CD8-positive, alpha-beta memory T cell (primary cell): ENCODE results near the gene NOS2. TPM values are rescaled to one million over a fixed set of nuclear protein-coding genes. Genes with fewer than 3 reads are reported as not detected.
"Not testable (repeated sequence)": the region's sequence is repeated elsewhere in the genome, so short reads cannot be mapped to it uniquely, and the experiment has no call there.

Experiments used
- CTCF ChIA-PET: fragments of 350-600 bp; sonication (Branson Sonifier 250); formaldehyde crosslinking; loops from one replicate; lab custom pipeline; 2021; ENCODE audit warnings: antibody characterized with exemption; lab: Charles Lee
- POLR2A ChIA-PET: fragments of 350-600 bp; sonication (Branson Sonifier 250); formaldehyde crosslinking; loops from one replicate; lab custom pipeline; 2021; ENCODE audit warnings: antibody characterized with exemption; lab: Charles Lee
- DNase-seq, 5 donors: peaks; one replicate each; pipeline versions ENCODE4 v3.0.0 to v3.0.0-alpha.2; 2020 to 2022; ENCODE audit warnings: mixed read lengths in 1 of 5
- H3K27ac ChIP-seq: one replicate; pipeline ENCODE4 v1.7.0; 2013; ENCODE audit warnings: low read depth, mild to moderate bottlenecking, low read length, moderate library complexity
- H3K27me3 ChIP-seq: 2 replicates; pipeline ENCODE4 v1.7.0; 2013; ENCODE audit warnings: low read length, mild to moderate bottlenecking; ENCODE audit not compliant: insufficient read depth, poor library complexity, severe bottlenecking
- H3K36me3 ChIP-seq: 2 replicates; pipeline ENCODE4 v1.7.0; 2013; ENCODE audit warnings: mild to moderate bottlenecking, low read length, moderate library complexity; ENCODE audit not compliant: insufficient read depth
- H3K4me1 ChIP-seq: 2 replicates; pipeline ENCODE4 v1.7.0; 2013; ENCODE audit warnings: mild to moderate bottlenecking, low read length, moderate library complexity; ENCODE audit not compliant: insufficient read depth
- H3K4me3 ChIP-seq: 2 replicates; pipeline ENCODE4 v1.7.0; 2013; ENCODE audit warnings: mild to moderate bottlenecking, low read length
- H3K9me3 ChIP-seq: 2 replicates; pipeline ENCODE4 v1.7.0; 2013; ENCODE audit warnings: mild to moderate bottlenecking, low read length
- H3K27ac Mint-ChIP-seq, 8 donors: one replicate each; pipeline ENCODE4 v1.8.0; 2020 to 2021; ENCODE audit warnings: mixed read lengths in 8 of 8, mild to moderate bottlenecking in 6 of 8, inconsistent platforms in 3 of 8, moderate library complexity in 3 of 8
- H3K27me3 Mint-ChIP-seq, 2 donors: one replicate each; pipeline ENCODE4 v1.8.0; 2020 to 2021; ENCODE audit warnings: mixed read lengths in 2 of 2, mild to moderate bottlenecking in 1 of 2, moderate library complexity in 1 of 2
- H3K36me3 Mint-ChIP-seq, 3 donors: one replicate each; pipeline ENCODE4 v1.8.0; 2020 to 2021; ENCODE audit warnings: mixed read lengths in 3 of 3, inconsistent platforms in 1 of 3, mild to moderate bottlenecking in 1 of 3
- H3K4me1 Mint-ChIP-seq, 3 donors: one replicate each; pipeline ENCODE4 v1.8.0; 2020 to 2021; ENCODE audit warnings: mixed read lengths in 3 of 3, inconsistent platforms in 1 of 3, mild to moderate bottlenecking in 1 of 3
- H3K4me3 Mint-ChIP-seq, 7 donors: one replicate each; pipeline ENCODE4 v1.8.0; 2020 to 2021; ENCODE audit warnings: mixed read lengths in 7 of 7, mild to moderate bottlenecking in 6 of 7, moderate library complexity in 4 of 7, inconsistent platforms in 2 of 7
- H3K9me3 Mint-ChIP-seq, 5 donors: one replicate each; pipeline ENCODE4 v1.8.0; 2020 to 2022; ENCODE audit warnings: mixed read lengths in 5 of 5, mild to moderate bottlenecking in 3 of 5, moderate library complexity in 2 of 5, inconsistent platforms in 1 of 5
- polyA plus RNA-seq: library from polyadenylated mRNA; unstranded; fragments of 300-500 nt; fragmentation: Illumina TruSeq; gene quantifications from one replicate; pipeline ENCODE4 v1.2.3, GENCODE V29; 2021
- total RNA-seq, 2 experiments: library from RNA; stranded (reverse); gene quantifications; one replicate each; pipeline ENCODE4 v1.2.3, GENCODE V29; 2021

The NOS2 gene
- total and polyA plus RNA-seq, 3 experiments from 2014 or later: 0.07 TPM; not detected in 2

GRCh38 chr17:27747462-27748359 is 52.6 kb downstream of the NOS2 start:
- no peaks in the 10 kb centered on the region for H3K9me3 Mint-ChIP-seq
- H3K4me3 Mint-ChIP-seq: no peak overlapping the region
- H3K9me3 ChIP-seq: no peaks in the 10 kb centered on the region
- H3K4me3 ChIP-seq: no peak overlapping the region
- CTCF ChIA-PET: interaction anchor here (1.5 to 1.9 kb wide), 3 partner anchors 8 to 12 kb away, joined by 3 to 6 read pairs (median 4); no protein-coding TSS in a partner anchor
- H3K36me3 ChIP-seq: no peaks in the 10 kb centered on the region
- no peak for DNase-seq
- POLR2A ChIA-PET: no interaction called here
- no peak overlapping the region for H3K27ac ChIP-seq
- no peaks in the 10 kb centered on the region for H3K36me3 Mint-ChIP-seq
- H3K4me1 ChIP-seq: no peaks in the 10 kb centered on the region
- H3K27me3 Mint-ChIP-seq: peaks cover 0 to 2% of the 10 kb centered on the region in 2 donors
- H3K4me1 Mint-ChIP-seq: no peaks in the 10 kb centered on the region
- H3K27ac Mint-ChIP-seq: no peak overlapping the region
- no peaks in the 10 kb centered on the region for H3K27me3 ChIP-seq

- no peaks in the 10 kb centered on the region for H3K4me1 ChIP-seq
- ChIA-PET CTCF (interaction anchor here (1.5 kb wide), 1 partner anchor 9 kb away, joined by 4 read pairs; no protein-coding TSS in a partner anchor), POLR2A (no interaction called here)
- no peak overlapping the region for H3K4me3 ChIP-seq
- no peaks in the 10 kb centered on the region for H3K36me3 ChIP-seq
- no peaks in the 10 kb centered on the region for H3K9me3 ChIP-seq
- Mint-ChIP-seq H3K27me3 (peaks cover 0 to 2% of the 10 kb centered on the region in 2 donors), H3K27ac (no peak overlapping the region), H3K4me3 (no peak overlapping the region), H3K4me1 (no peaks in the 10 kb centered on the region), H3K9me3 (no peaks in the 10 kb centered on the region), H3K36me3 (no peaks in the 10 kb centered on the region)
- DNase-seq: no peak
- no peaks in the 10 kb centered on the region for H3K27me3 ChIP-seq
- H3K27ac ChIP-seq: no peak overlapping the region
These were observed 53.4 kb downstream of the NOS2 start for GRCh38 chr17:27746881-27747280.

- H3K4me3 ChIP-seq, H3K36me3 ChIP-seq, H3K27me3 ChIP-seq, H3K4me1 ChIP-seq, DNase-seq, POLR2A ChIA-PET, H3K9me3 Mint-ChIP-seq, H3K4me1 Mint-ChIP-seq, H3K36me3 Mint-ChIP-seq, H3K4me3 Mint-ChIP-seq, H3K9me3 ChIP-seq, H3K27ac ChIP-seq, H3K27me3 Mint-ChIP-seq, H3K27ac Mint-ChIP-seq: not testable (repeated sequence)
- CTCF ChIA-PET: interaction anchor here (1.5 kb wide), 1 partner anchor 10 kb away, joined by 4 read pairs; no protein-coding TSS in a partner anchor
These were observed 54.0 kb downstream of the NOS2 start for GRCh38 chr17:27746320-27746719.

- H3K27me3 Mint-ChIP-seq, CTCF ChIA-PET: not testable (repeated sequence)
These were observed 55.0 kb downstream of the NOS2 start for GRCh38 chr17:27745207-27745830.

GRCh38 chr17:27743281-27743885 is 56.9 kb downstream of the NOS2 start:
- H3K27ac Mint-ChIP-seq: no peak overlapping the region
- Histone ChIP-seq H3K27me3 (no peaks in the 10 kb centered on the region), H3K4me3 (no peak overlapping the region), H3K36me3 (no peaks in the 10 kb centered on the region), H3K9me3 (no peaks in the 10 kb centered on the region), H3K4me1 (no peaks in the 10 kb centered on the region), H3K27ac (no peak overlapping the region)
- H3K9me3 Mint-ChIP-seq: no peaks in the 10 kb centered on the region
- ChIA-PET CTCF (no interaction called here), POLR2A (no interaction called here)
- DNase-seq: no peak
- no peak overlapping the region for H3K4me3 Mint-ChIP-seq
- H3K36me3 Mint-ChIP-seq: no peaks in the 10 kb centered on the region
- peaks cover 0 to 2% of the 10 kb centered on the region in 2 donors for H3K27me3 Mint-ChIP-seq
- H3K4me1 Mint-ChIP-seq: no peaks in the 10 kb centered on the region

More at GRCh38 chr17:27745207-27745830, 55.0 kb downstream of the NOS2 start:
- H3K4me1 Mint-ChIP-seq, H3K9me3 ChIP-seq, H3K9me3 Mint-ChIP-seq, H3K27ac ChIP-seq, H3K4me3 Mint-ChIP-seq, H3K36me3 Mint-ChIP-seq, H3K27ac Mint-ChIP-seq, DNase-seq, POLR2A ChIA-PET, H3K4me1 ChIP-seq, H3K36me3 ChIP-seq, H3K27me3 ChIP-seq, H3K4me3 ChIP-seq: not testable (repeated sequence)

GRCh38 chr17:27741971-27742575 is 58.3 kb downstream of the NOS2 start:
- H3K4me1 ChIP-seq: no peaks in the 10 kb centered on the region
- Mint-ChIP-seq H3K27ac (peak overlapping the region in 1 of 8 donors; percentile 15), H3K9me3 (no peaks in the 10 kb centered on the region), H3K4me3 (no peak overlapping the region), H3K36me3 (no peaks in the 10 kb centered on the region), H3K27me3 (peaks cover 2 to 5% of the 10 kb centered on the region in 2 donors), H3K4me1 (no peaks in the 10 kb centered on the region)
- DNase-seq: no peak
- no peak overlapping the region for H3K27ac ChIP-seq
- H3K9me3 ChIP-seq: no peaks in the 10 kb centered on the region
- no peaks in the 10 kb centered on the region for H3K36me3 ChIP-seq
- ChIA-PET CTCF (no interaction called here), POLR2A (no interaction called here)
- H3K27me3 ChIP-seq: no peaks in the 10 kb centered on the region
- no peak overlapping the region for H3K4me3 ChIP-seq

GRCh38 chr17:27741361-27741861 is 58.9 kb downstream of the NOS2 start:
- Mint-ChIP-seq H3K9me3 (no peaks in the 10 kb centered on the region), H3K4me1 (no peaks in the 10 kb centered on the region), H3K4me3 (no peak overlapping the region), H3K27me3 (peaks cover 2 to 5% of the 10 kb centered on the region in 2 donors), H3K27ac (no peak overlapping the region), H3K36me3 (no peaks in the 10 kb centered on the region)
- no peak for DNase-seq
- POLR2A ChIA-PET: no interaction called here
- H3K4me3 ChIP-seq: no peak overlapping the region
- H3K27ac ChIP-seq: no peak overlapping the region
- H3K36me3 ChIP-seq: no peaks in the 10 kb centered on the region
- no peaks in the 10 kb centered on the region for H3K27me3 ChIP-seq
- no peaks in the 10 kb centered on the region for H3K4me1 ChIP-seq
- H3K9me3 ChIP-seq: no peaks in the 10 kb centered on the region
- CTCF ChIA-PET: interaction anchor here (0.8 kb wide), 1 partner anchor 15 kb away, joined by 3 read pairs; no protein-coding TSS in a partner anchor
